Measurements from ENCODE around the gene HOXD9. TPM values are rescaled to one million over a fixed set of nuclear protein-coding genes. Genes with fewer than 3 reads are reported as not detected.

Gene HOXD9
- total RNA-seq, 2 experiments from 2014 or later = not detected

DNA sequence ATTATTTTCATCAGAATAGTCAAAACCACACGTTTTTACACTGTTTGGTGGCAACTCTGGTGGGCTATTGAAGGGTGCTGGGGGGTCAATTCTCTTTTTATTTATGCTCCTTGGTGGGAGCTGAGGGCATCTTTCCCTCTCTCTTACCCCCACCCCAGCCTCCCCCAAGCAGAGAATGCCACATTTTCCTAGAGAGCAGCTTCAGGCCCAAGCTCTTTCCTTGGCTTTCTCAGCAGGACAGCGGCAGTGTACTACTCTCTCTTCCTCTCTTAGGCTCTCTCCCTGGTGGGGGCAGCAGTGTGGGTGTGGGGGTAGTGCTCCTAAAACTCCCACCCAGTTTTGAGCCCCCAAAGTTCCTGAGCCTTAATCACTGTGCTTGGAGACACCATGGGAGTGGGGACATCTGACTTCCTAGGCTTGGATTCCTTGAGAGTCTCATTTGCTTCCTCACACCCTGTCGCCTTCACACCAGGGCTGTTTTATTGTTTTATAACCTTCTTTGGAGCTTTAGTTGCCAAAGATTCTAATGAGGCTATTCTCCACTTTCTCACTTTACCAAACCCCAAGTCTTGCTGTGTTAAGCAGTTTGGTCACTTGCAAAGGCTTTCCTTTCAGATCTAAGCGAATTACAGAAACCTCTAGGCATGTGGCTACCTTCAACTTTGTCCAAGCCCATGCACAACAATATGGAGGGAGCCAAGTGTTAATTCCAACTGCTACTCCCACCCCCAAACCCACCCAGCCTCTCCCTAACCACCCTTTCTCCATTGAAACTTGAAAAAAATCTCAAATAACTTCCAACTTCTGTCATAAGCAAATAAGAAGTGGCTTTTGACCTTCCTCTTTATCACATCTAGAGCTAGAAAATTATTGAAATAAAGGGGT lies 22.8 kb downstream of the HOXD9 start:
- H3K36me3 Mint-ChIP-seq (ENCODE audit: low read depth) = no peaks in the 10 kb centered on the region
- H3K9me3 Mint-ChIP-seq = no peaks in the 10 kb centered on the region
- no peak overlapping the region for H3K27ac Mint-ChIP-seq
- ChIA-PET POLR2A (interaction anchor here (0.6 kb wide), 1 partner anchor 12 kb away, joined by 3 read pairs; the partner anchor contains the start of gene HOXD3), CTCF (interaction anchor here (0.7 to 8.4 kb wide), 11 partner anchors 13 to 1003 kb away, joined by 3 to 117 read pairs (median 3); no protein-coding TSS in a partner anchor)
- peaks cover 9% of the 10 kb centered on the region for H3K4me1 Mint-ChIP-seq (ENCODE audit: low read depth)
- ATAC-seq (no peak), DNase-seq (no peak)
- no peak for TF ChIP-seq CTCF (IDR thresholded peaks at IDR 0.05)
- intact Hi-C loops (cut with micrococcal nuclease) = no loop called here
- no peak overlapping the region for H3K4me3 Mint-ChIP-seq
- peaks cover 75% of the 10 kb centered on the region for H3K27me3 Mint-ChIP-seq

DNA sequence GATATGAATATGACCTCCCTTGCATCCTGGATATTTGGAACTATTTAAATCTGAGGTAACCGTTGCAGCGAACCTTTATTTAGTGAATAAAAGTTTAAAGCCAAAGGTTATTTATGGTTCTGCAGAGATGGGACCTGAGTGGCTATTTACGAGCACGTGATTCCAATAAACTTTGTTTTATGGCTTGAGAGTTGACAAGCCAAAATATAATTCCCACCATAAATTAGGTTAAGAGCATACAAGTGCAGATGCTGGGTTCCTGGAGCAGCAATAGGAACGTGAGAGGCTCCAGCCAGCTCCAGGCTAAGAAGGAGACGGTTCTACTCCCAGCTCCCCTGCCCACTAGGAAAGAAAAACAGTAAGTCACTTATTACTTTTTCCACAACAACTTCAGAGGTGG lies 23.6 kb downstream of the HOXD9 start:
- TF ChIP-seq CTCF (IDR thresholded peaks at IDR 0.05) = no peak
- ChIA-PET POLR2A (no interaction called here), CTCF (interaction anchor here (0.7 to 8.4 kb wide), 5 partner anchors 14 to 508 kb away, joined by 3 to 117 read pairs (median 3); no protein-coding TSS in a partner anchor)
- Mint-ChIP-seq H3K36me3 (ENCODE audit: low read depth) (no peaks in the 10 kb centered on the region), H3K4me3 (no peak overlapping the region), H3K27ac (no peak overlapping the region), H3K4me1 (ENCODE audit: low read depth) (peaks cover 8% of the 10 kb centered on the region), H3K27me3 (peaks cover 80% of the 10 kb centered on the region), H3K9me3 (no peaks in the 10 kb centered on the region)
- intact Hi-C loops (cut with micrococcal nuclease) = no loop called here
- ATAC-seq (no peak), DNase-seq (no peak)

GRCh38 chr2:176146645-176147044 lies 24.1 kb downstream of the HOXD9 start:
- intact Hi-C loops (cut with micrococcal nuclease) = no loop called here
- ATAC-seq (no peak), DNase-seq (no peak)
- Mint-ChIP-seq H3K9me3 (no peaks in the 10 kb centered on the region), H3K36me3 (ENCODE audit: low read depth) (no peaks in the 10 kb centered on the region), H3K4me3 (no peak overlapping the region), H3K4me1 (ENCODE audit: low read depth) (peaks cover 4% of the 10 kb centered on the region), H3K27me3 (peaks cover 80% of the 10 kb centered on the region), H3K27ac (no peak overlapping the region)
- no peak for TF ChIP-seq CTCF (IDR thresholded peaks at IDR 0.05)
- CTCF ChIA-PET = interaction anchor here (1.2 to 1.7 kb wide), 2 partner anchors 15 to 505 kb away, joined by 3 to 5 read pairs; no protein-coding TSS in a partner anchor
- POLR2A ChIA-PET = no interaction called here

DNA sequence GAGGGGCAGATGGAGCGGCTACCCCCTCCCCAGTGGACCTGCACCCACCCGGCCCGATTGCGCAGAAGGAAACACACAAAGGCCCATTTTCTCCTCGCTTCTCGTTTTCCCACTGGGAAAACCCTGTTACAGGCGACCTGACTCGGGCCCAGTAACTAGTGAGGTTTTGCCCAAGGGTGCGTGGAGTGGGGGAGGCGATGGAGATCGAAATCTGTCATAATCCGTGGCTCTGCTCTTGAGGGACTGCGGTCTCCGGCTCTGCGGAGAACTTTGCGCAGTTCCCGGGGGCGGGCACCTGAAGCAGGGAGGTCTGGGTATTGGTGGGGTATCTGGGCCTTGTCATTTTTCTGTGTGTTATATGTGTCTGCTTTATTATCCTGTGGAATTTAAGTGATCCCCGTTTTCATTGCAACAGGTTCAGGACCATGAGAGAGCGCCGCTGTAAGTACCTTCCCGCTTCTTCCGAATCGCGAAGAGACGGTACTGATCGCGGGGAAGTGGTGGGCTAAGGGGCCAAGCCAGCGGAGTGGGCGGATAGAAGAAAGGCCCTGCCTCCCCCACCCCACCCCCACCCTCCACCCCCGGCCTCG lies 24.8 kb downstream of the HOXD9 start:
- Mint-ChIP-seq H3K4me3 (no peak overlapping the region), H3K36me3 (ENCODE audit: low read depth) (no peaks in the 10 kb centered on the region), H3K27ac (no peak overlapping the region), H3K4me1 (ENCODE audit: low read depth) (peaks cover 4% of the 10 kb centered on the region), H3K9me3 (no peaks in the 10 kb centered on the region), H3K27me3 (peaks cover 80% of the 10 kb centered on the region)
- ChIA-PET POLR2A (no interaction called here), CTCF (no interaction called here)
- DNase-seq (no peak), ATAC-seq (no peak)
- intact Hi-C loops (cut with micrococcal nuclease) = no loop called here
- TF ChIP-seq CTCF (IDR thresholded peaks at IDR 0.05) = no peak
